ENCODE results near the gene RNF215.

DNA sequence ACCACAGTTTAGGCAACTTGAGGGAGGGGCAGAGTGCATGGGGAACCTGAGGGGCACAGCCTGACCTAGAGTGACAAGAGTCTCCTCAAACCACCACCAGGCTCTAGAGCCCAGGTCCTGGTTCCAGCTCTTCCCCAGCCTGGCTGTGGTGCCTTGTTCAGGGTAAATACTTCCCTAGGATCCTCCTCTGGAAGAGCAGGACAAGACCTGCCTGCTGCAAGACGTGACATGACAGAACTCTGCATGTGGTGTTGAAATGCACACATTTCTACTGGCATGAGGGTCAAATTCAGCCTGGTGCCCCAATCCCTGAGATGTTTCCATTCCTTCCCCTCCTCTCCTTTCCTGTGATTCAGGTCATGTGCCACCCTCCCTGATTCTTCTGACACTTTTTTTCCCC is 12.9 kb upstream of the RNF215 start:
- no peak for TF ChIP-seq FOXM1 (IDR thresholded peaks at IDR 0.05; ENCODE audit: borderline replicate concordance)
- no peak for TF ChIP-seq LEF1 (IDR thresholded peaks at IDR 0.05; ENCODE audit: borderline replicate concordance)
- no peak for TF ChIP-seq PKNOX1 (IDR thresholded peaks at IDR 0.05)
- TF ChIP-seq FOXK2 (IDR thresholded peaks at IDR 0.05): no peak
- no peak for TF ChIP-seq BHLHE40 (IDR thresholded peaks at IDR 0.05; ENCODE audit: borderline replicate concordance)
- TF ChIP-seq ELF4 (IDR thresholded peaks at IDR 0.05): no peak
- TF ChIP-seq TARDBP (IDR thresholded peaks at IDR 0.05): no peak
- TF ChIP-seq ZNF384 (IDR thresholded peaks at IDR 0.05): no peak

Measured in HEK293T (cell line).